Endodermal cell (in vitro differentiated cells): ENCODE results near the gene RFPL4A. TPM values are rescaled to one million over a fixed set of nuclear protein-coding genes. Genes with fewer than 3 reads are reported as not detected.
"Not testable (repeated sequence)": the region's sequence is repeated elsewhere in the genome, so short reads cannot be mapped to it uniquely, and the experiment has no call there.

ENCODE experiments used
- DNase-seq: peaks from one replicate; pipeline ENCODE4 v3.0.0-alpha.2; 2017
- H3K27ac ChIP-seq: 2 replicates; pipeline ENCODE4 v1.5.1; 2013; ENCODE audit warnings: mild to moderate bottlenecking, low read depth, low read length, moderate library complexity
- H3K27me3 ChIP-seq: 2 replicates; pipeline ENCODE4 v1.6.1; 2013; ENCODE audit warnings: mild to moderate bottlenecking, low read length, moderate library complexity; ENCODE audit not compliant: insufficient read depth, control insufficient read depth, poor library complexity, severe bottlenecking
- H3K36me3 ChIP-seq: 2 replicates; pipeline ENCODE4 v1.7.0; 2013; ENCODE audit warnings: mild to moderate bottlenecking, low read length, moderate library complexity; ENCODE audit not compliant: control insufficient read depth, insufficient read depth
- H3K4me1 ChIP-seq: one replicate; pipeline ENCODE4 v1.7.0; 2013; ENCODE audit warnings: low read length; ENCODE audit not compliant: control insufficient read depth, insufficient read depth
- H3K4me3 ChIP-seq: 2 replicates; pipeline ENCODE4 v1.5.1; 2013; ENCODE audit warnings: mild to moderate bottlenecking, low read length, moderate library complexity
- H3K9ac ChIP-seq: 2 replicates; pipeline ENCODE4 v1.6.1; 2013; ENCODE audit warnings: mild to moderate bottlenecking, low read length, moderate library complexity; ENCODE audit not compliant: poor library complexity, severe bottlenecking; ENCODE audit errors: extremely low read depth
- H3K9me3 ChIP-seq: 2 replicates; pipeline ENCODE4 v1.6.1; 2013; ENCODE audit warnings: mild to moderate bottlenecking, low read length, moderate library complexity; ENCODE audit not compliant: control insufficient read depth
- H3K27ac Mint-ChIP-seq: 2 replicates; pipeline ENCODE4 v1.8.0; 2020; ENCODE audit warnings: mixed read lengths
- H3K27me3 Mint-ChIP-seq: 2 replicates; pipeline ENCODE4 v1.8.0; 2021; ENCODE audit warnings: mild to moderate bottlenecking, mixed read lengths; ENCODE audit not compliant: insufficient read depth
- H3K36me3 Mint-ChIP-seq: 2 replicates; pipeline ENCODE4 v1.8.0; 2020; ENCODE audit warnings: low read depth, mixed read lengths
- H3K4me1 Mint-ChIP-seq: 2 replicates; pipeline ENCODE4 v1.8.0; 2020; ENCODE audit warnings: mixed read lengths
- H3K4me3 Mint-ChIP-seq: 2 replicates; pipeline ENCODE4 v1.8.0; 2020; ENCODE audit warnings: mild to moderate bottlenecking, moderate library complexity, mixed read lengths
- H3K9me3 Mint-ChIP-seq: 2 replicates; pipeline ENCODE4 v1.8.0; 2020; ENCODE audit warnings: mild to moderate bottlenecking, mixed read lengths
- CTCF ChIP-seq: fragments of 200-600 bp; sonication (generic); conservative IDR thresholded peaks from 2 replicates; pipeline ENCODE4 v1.5.0; 2021; ENCODE audit warnings: antibody characterized with exemption, mild to moderate bottlenecking
- WGBS, 2 experiments: methylation state at CpG; one replicate each; pipeline versions ENCODE4 v1.1.5 to v1.1.7; 2013; ENCODE audit warnings: missing lambda C conversion rate in 2 of 2, mixed read lengths in 1 of 2; ENCODE audit not compliant: insufficient coverage in 1 of 2, insufficient read length in 1 of 2; 5-methylcytosine and 5-hydroxymethylcytosine counted together
- long read RNA-seq, 4 experiments: library from polyadenylated mRNA in 2 of 4; library from RNA in 1 of 4; library from capped mRNA in 1 of 4; stranded (forward) in 3 of 4; unstranded in 1 of 4; transcript quantifications; one replicate each; pipeline ENCODE4 v2.0.0, GENCODE V29; 2020 to 2021; ENCODE audit warnings: inconsistent platforms in 1 of 4
- polyA plus RNA-seq, 2 experiments: library from polyadenylated mRNA; stranded (reverse); fragments of 50-300 nt; gene quantifications; one replicate each; pipeline ENCODE4 v1.2.3, GENCODE V29; 2013
- total RNA-seq, 2 donors: library from RNA; stranded (reverse); fragmentation: NEBNext Ultra II Directional in 1 of 2; extraction: Animal tissue kit (Norgen Biotek cat#: 25700) in 1 of 2; gene quantifications; 2 replicates in 1 of 2; 3 replicates in 1 of 2; pipeline ENCODE4 v1.2.1, GENCODE V29; 2021

Gene RFPL4A
- total RNA-seq = not detected
- not detected for polyA plus RNA-seq (2013, experiment 1 of 2)
- not detected for polyA plus RNA-seq (2013, experiment 2 of 2)
- long read RNA-seq, experiment 1 = 0 reads
- long read RNA-seq, experiment 2 = 0 reads
- long read RNA-seq, experiment 3 = 0 reads
- long read RNA-seq, experiment 4 = 0 reads

- not testable (repeated sequence) for DNase-seq, H3K36me3 ChIP-seq, H3K27ac Mint-ChIP-seq, H3K27ac ChIP-seq, H3K36me3 Mint-ChIP-seq, H3K4me3 ChIP-seq, H3K4me1 ChIP-seq, H3K9ac ChIP-seq, H3K27me3 Mint-ChIP-seq, H3K4me1 Mint-ChIP-seq, H3K27me3 ChIP-seq, H3K4me3 Mint-ChIP-seq
- H3K9me3 Mint-ChIP-seq = peaks cover 75% of the 10 kb centered on the region
- H3K9me3 ChIP-seq = peaks cover 34% of the 10 kb centered on the region
- 89% methylated on average over 1 to 2 of the region's 3 CpGs for WGBS, 2 experiments
Measured at GRCh38 chr19:55758797-55759196, at the start of gene RFPL4A. RFPL4A (plus strand) TSS chr19:55759097; CDS start chr19:55761801, 2,704 bp downstream.

DNA sequence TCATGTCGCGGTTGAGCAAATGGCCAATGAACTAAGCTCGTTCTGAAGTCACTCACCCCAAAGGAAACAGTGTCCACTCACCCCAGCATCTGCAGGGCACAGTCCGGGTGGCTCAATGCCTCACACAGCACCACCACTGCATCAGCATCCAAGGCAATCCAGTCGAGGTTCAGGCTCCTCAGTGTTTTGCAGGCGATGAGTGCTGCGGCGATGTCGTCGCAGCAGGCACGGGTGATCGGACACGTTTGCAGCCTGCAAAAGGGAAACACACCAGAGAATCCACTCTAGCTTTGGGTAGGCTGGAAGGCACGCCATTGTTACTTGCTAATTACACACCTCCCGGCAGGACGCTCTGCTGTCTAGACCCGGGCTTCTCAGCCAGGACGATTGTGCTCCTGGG is 47.2 kb upstream of the RFPL4A start:
- DNase-seq = no peak
- Histone ChIP-seq H3K9me3 (peaks cover 48% of the 10 kb centered on the region), H3K27me3 (no peaks in the 10 kb centered on the region), H3K27ac (no peak overlapping the region), H3K9ac (no peak overlapping the region), H3K36me3 (no peaks in the 10 kb centered on the region), H3K4me1 (no peaks in the 10 kb centered on the region), H3K4me3 (no peak overlapping the region)
- H3K9me3 Mint-ChIP-seq = peaks cover 85% of the 10 kb centered on the region
- no peak overlapping the region for H3K27ac Mint-ChIP-seq
- peaks cover 3% of the 10 kb centered on the region for H3K36me3 Mint-ChIP-seq
- H3K27me3 Mint-ChIP-seq = peaks cover 2% of the 10 kb centered on the region
- no peak for TF ChIP-seq CTCF
- H3K4me1 Mint-ChIP-seq = no peaks in the 10 kb centered on the region
- WGBS, 2 experiments = 85 to 88% methylated on average over 13 to 18 of the region's 18 CpGs
- H3K4me3 Mint-ChIP-seq = no peak overlapping the region

DNA sequence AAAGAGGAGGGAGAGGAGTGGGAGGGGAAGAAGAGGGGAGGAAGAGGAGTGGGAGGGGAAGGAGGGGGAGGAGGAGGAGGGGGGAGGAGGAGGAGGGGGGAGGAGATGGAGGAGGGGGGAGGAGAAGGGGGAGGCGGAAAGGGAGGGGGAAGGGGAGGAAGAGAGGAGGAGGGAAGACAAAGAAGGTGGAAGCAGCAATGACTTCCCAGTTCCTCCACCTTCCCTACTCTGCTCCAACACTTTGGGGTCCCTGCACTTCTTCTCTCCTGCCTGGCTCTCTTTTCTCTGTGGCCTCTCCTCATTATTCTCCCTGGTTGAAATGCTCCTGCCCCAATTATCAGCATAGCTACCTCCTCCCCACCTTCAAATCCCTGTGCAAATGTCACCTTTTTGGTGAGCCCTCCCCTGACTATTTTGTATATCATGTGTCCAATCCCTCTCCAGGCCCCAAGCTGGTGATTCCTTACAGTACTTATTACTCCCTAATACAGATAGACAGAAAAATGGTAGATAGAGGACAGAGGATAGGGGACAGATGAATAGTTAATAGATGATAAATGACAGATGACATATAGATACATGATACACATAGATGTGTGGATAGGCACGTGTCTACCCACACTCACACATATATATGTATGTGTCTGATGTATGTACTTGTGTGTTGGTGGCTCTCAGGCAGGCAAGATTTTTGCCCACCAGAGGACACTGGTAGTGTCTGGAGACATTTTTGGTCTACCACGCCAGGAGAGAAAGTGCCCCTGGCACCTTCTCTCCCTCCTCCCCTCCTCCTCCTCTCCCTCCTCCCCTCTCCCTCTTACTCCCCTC is 45.9 kb upstream of the RFPL4A start:
- no peak overlapping the region for H3K27ac ChIP-seq
- Mint-ChIP-seq H3K4me1 (no peaks in the 10 kb centered on the region), H3K9me3 (peaks cover 91% of the 10 kb centered on the region), H3K27me3 (no peaks in the 10 kb centered on the region), H3K36me3 (peaks cover 3% of the 10 kb centered on the region), H3K27ac (no peak overlapping the region), H3K4me3 (no peak overlapping the region)
- no peak for DNase-seq
- no CpG with 5 or more reads among the region's 3 CpGs for WGBS, 2 experiments
- H3K36me3 ChIP-seq = no peaks in the 10 kb centered on the region
- no peaks in the 10 kb centered on the region for H3K27me3 ChIP-seq
- H3K9ac ChIP-seq = no peak overlapping the region
- peaks cover 58% of the 10 kb centered on the region for H3K9me3 ChIP-seq
- no peak overlapping the region for H3K4me3 ChIP-seq
- no peaks in the 10 kb centered on the region for H3K4me1 ChIP-seq
- no peak for TF ChIP-seq CTCF
